GM11168 (cell line): ENCODE data around the gene CYP19A1.

Experiments
- in situ Hi-C: fragments of 300-500 bp; cut with MboI; formaldehyde crosslinking; loops from one replicate; pipeline ENCODE4 v1.12.0; 2022; ENCODE audit warnings: low sequenced_read_pairs; ENCODE audit not compliant: unreplicated experiment

The CYP19A1 gene

DNA sequence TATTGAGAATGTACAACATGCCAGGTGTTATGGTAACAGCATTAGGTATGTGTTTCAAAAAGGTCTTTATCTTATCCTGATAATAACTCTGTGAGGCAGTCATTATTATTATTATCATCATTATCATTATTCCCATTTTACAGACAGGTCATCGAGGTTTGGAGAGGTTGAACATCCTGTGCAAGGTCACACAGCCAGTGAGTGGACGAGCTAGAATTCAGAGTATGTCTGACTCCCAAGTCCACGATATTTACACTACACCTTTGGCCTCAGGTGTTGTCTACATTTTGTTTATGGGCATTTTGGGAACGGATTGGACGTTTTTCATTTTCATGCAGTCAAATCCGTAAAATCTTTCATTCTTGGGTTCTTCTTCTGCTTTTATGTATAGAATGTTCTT lies 27.0 kb upstream of the CYP19A1 start:
- in situ Hi-C loops, result no loop called here

DNA sequence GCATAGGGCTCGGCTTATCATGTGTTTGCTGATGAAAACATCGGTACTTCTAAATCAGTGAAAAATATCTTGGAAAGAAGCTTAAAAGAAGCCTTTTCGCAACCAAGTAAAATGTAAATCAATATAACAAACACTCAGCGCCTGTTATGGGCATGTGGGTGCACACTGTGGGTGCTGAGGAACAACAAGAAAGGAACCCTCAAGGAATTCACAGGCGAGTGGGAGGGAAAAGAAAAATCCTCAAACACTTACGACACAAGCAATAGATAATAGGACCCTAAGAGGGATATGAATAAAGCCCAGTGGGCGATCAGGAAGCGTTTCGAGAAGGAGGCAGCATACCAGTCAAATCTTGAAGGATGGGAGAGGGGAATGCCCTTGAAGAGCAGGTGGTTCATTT lies 25.0 kb upstream of the CYP19A1 start:
- in situ Hi-C loops, result no loop called here

DNA sequence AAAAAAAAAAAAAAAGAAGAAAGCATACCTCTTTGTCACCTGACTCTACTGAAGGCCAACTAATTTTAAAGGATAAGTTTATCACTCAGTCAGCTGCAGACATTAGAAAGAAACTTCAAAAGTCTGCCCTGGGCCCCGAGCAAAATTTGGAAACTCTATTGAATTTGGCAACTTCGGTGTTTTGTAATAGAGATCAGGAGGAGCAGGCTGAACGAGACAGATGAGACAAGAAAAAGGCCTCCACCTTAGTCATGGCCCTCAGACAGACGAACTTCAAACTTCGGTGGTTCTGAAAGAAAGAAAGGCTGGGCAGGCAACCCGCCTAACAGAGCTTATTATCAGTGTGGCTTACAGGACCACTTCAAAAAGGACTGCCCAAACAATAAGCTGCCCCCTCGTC lies 21.6 kb upstream of the CYP19A1 start:
- in situ Hi-C loops, result no loop called here

DNA sequence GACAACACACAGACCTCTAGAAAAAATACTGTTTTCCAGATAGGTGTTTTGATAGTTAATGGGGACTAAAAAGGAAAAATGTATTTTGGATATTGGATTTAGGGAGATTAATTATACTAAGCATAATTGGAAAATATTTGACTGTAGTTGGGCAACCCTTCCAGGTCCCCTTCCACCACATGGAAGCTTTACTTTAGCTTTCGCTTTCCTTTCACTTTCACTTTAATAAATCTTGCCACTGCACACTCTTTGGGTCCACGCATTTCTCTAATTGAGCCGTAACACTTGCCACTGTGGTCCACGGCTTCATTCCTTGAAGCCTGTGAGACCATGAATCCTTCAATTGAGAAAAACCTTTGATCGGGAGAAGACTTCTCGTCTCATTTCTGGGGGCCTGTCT lies 18.6 kb upstream of the CYP19A1 start:
- in situ Hi-C loops, result no loop called here

DNA sequence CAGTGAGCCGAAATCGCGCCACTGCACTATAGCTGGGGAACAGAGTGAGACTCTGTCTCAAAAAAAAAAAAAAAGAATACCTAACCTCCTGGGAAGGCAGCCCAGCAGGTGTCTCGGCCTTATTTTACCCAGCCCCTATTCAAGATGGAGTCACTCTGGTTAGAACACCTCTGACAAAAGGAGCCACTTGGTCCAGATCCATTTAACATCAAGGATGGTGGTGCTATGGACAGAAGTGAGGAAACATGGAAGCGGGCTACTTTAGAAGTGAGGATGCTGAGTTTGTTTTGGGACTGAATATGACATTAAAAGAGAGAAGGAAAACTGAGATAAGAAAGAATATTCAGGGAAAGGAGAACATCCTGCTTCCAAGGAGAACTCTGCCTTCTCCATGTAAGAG lies 17.8 kb upstream of the CYP19A1 start:
- in situ Hi-C loops, result no loop called here

DNA sequence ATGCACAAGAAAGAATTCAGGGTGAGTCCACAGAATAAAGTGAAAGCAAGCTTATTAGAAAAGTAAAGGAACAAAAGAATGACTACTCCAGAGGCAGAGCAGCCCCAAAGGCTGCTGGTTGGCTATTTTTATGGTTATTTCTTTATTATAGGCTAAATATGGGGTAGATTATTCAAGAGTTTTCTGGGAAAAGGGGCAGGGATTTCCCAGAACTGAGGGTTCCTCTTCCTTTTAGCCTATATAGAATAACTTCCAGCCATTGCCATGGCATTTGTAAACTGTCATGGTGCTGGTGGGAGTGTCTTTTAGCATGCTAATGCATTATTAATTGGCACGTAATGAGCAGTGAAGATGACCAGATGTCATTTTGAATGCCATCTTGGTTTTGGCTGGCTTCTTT lies 16.7 kb upstream of the CYP19A1 start:
- in situ Hi-C loops, result no loop called here

DNA sequence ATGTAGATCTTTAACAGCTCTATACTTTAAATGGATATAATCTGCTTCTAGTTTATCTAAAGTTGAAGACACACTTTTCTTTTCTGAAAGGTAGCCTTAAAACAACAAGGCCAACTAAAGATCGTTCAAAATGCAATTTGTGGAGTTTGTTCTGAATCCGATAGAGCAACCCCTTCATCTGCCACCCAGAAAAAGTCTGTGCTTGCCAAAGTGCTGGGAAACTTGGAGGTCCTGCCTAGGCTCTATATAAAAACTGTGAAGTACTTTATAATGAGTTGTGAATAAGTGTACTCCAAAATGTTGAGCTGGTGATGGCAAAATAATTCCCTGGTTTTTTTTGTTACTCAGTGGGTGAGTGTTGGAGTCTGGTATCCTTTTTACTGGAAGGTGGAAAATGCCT lies 15.6 kb upstream of the CYP19A1 start:
- in situ Hi-C loops, result no loop called here

DNA sequence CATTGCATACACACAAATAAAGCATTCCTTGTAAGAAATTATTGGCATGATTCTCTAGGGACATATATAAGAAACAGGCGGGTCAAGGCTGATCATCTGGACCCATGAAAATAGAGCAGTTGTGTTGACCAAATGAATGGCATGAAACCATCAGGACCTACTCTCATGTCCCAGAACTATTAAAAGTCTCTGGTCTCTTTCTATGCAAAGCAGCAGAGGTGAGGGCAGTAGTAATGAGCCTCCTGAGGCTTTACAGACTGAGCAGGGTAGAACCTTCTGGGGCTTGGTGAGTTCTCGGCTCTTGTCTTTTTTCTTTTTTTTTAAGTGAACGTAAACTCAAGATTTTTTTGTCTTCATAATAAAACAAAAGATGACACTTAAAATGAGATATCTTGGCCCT lies 12.3 kb upstream of the CYP19A1 start:
- in situ Hi-C loops, result no loop called here

DNA sequence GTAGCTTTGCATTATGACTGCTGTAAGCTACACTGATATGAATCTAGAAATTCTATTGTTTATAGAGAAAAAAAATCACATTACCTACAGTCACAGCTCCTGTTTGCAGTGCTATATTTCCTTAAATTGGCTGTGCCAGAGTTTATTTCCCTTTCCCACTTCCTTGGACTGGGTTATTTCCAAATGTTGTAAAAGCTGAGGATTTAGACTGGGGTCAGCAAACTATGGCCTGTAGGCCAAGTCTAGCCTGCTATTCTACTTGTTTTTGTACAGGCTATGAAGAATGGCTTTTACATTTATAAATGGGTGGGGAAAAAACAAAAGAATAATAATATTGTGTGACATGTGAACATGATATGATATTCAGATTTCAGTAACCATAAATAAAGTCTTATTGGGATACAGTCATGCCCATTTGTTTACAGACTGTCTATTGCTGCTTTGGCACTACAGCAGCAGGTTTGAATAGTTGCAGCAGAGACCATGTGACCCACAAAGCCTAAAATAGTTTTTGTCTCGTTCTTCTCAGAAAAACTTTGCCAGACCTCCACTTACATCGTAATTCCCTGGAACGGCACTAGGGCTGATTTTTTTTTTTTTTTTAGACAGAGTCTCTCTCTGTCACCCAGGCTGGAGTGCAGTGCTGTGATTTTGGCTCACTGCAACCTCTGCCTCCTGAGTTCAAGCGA lies 10.9 kb upstream of the CYP19A1 start:
- in situ Hi-C loops, result no loop called here

DNA sequence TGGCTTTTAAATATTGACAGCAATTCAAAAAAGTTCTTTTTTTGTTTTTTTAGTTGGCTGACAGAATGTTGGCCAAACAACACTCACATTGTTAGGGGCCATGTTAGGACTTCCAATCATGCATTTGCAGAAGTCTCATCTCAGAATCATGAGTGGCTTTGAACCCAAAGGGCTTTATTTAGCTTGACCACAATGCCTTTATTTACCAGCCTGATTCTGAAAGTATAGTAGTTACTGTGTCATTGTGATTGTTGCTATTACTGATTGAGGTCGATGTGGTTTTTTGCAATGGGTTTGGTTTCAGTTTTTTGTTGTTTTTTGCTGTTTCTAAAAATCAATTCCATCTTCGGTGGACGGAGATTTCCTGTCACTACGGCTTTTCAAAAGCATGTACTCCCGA lies 10.3 kb upstream of the CYP19A1 start:
- in situ Hi-C loops, result no loop called here

DNA sequence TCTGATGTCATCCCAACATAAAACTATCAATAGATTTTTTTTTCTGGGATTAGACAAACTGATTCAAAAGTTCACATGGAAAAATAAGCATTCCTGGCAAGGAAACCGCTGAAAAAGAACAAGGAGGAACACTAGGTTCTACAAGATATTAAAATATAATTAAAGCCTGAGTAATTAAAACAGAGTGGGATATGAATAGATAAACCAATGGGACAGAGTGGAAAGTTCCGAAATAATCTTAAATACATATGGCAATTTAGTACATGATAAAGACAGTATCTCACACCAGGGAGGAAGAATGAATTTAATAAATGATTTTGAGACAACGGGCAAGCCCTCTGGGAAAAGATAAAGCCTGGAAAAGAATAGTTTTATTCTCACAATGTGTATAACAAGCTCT lies 7.7 kb upstream of the CYP19A1 start:
- in situ Hi-C loops, result no loop called here

DNA sequence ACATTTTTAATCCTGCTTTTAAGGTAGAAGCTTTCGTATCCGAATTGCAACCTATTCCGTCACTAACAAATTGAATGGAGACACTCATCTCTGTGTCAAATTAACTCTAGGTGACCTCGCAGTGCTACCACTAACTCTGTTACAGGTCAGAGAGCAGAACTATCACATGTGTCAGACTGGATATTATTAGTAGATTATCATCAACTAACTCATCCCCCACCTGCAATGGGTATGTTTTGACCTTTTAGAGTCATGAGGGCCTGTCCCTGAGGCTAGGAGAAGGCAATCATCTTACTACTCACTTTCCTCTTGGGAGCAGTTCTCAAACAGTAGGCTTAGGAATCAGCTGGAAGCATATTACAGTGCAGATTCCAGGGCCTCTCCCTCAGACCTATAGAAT lies 5.1 kb upstream of the CYP19A1 start:
- in situ Hi-C loops, result no loop called here

DNA sequence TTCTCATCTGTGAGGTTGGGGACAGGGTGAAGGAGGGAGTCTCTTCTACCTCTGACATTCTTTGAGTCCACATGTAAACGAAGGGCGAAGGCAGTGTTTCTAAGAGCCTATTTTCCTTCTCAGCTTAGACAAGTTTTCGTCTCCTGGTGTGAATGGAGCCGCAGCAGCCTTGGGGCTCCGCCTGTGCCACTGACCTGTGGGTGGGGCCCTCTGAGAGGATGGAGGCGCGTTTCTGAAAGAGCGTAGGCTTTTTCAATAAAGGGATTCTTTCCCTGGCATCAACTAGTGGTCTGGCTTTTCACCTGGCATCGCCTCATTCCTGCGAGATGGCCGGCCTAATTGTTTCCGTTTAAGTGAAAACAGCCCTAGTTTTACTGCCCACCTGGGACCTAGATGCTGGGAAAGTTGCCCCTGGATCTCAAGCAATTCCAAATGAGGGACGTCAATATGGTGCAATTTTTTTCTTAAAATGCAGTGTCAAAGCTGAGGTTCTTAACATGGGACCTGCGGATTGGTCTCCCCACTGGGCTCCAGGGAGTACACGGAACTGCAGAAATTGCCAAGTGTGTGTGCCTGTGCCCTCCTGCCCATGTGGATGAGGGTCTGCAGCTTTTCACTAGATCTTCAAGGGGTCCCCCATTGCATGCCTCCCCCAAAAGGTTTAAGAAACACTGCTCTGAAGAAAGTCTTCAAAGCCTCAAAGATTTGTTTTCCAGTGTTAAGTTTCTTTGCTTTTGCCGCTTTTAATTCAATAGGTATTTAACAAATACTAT lies 4.0 kb upstream of the CYP19A1 start:
- in situ Hi-C loops, result no loop called here

DNA sequence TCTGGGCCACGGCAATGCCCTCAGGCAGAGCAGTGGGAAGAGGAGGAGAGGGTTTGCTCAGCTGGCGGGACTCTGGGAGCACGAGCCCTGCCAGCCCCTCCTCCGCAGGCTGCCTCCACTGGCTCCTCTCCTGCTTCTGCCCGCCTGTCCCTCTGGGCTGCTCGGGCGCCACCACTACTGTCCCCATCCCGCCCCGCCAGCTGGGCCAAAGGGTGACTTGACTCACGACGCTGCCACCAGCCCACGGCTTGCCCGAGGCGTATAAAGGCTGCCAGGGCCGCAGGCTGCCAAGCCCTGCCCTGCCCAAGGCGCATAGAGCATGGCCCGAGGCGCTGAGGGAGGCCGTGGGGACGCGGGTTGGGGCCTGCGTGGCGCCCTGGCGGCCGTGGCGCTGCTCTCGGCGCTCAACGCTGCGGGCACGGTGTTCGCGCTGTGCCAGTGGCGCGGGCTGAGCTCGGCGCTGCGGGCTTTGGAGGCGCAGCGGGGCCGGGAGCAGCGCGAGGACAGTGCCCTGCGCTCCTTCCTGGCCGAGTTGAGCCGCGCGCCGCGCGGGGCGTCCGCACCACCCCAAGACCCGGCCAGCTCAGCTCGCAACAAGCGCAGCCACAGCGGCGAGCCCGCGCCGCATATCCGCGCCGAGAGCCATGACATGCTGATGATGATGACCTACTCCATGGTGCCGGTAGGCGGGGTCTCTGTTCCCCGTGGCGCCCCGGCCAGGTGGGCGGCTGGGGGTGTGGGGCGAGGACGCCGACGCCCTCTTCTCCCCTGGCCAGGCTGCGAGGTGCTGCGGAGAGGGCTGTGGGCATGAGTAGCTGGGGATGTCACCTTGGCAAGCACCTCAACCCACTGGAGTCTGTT lies 3.2 kb upstream of the CYP19A1 start, which contains the start of gene GLDN:
GLDN (plus strand) TSS at position 290 of the 861 bp plus-strand sequence; CDS start at position 320, 30 bp downstream.
- in situ Hi-C loops, result no loop called here

DNA sequence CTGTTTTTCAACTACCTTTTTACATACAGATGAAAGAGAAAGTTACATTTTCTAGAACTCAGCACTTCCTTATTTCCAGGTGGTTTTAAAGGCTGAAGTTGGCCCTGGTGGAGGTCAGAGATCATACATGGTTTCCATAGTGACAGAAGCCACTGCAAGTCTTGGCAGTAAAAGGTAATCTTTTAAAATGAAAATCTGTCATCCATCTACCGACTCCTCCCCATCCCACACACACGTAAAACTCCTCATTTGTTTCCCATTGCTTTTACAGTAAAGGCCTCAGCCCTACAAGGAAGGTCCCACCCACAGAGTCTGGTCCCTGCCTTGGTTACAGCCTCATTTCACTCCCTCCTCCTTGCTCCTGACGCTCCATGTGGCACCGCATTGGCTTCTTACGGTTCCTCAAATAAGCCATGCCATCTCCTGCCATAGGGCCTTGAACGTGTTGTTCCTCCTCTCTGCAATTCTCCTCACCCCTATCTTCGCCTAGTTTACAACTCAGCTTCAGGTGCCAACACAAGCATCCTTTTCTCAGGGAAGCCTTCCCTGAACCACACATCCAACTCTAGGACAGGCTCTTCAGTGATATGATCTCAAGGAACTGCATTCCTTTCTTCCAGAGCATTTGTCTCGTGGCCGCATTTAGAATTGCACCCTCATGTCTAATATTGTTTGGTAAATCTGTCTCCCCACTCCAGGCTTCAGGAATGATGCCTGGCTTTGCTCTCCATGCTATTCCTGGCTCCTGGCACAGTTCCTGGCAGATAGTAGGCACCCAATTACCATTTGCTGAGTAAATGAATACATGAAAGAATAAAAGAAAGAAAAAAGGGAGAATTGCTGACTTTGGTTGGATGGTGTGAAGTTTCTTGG lies 2.6 kb downstream of the CYP19A1 start:
- in situ Hi-C loops, result no loop called here

DNA sequence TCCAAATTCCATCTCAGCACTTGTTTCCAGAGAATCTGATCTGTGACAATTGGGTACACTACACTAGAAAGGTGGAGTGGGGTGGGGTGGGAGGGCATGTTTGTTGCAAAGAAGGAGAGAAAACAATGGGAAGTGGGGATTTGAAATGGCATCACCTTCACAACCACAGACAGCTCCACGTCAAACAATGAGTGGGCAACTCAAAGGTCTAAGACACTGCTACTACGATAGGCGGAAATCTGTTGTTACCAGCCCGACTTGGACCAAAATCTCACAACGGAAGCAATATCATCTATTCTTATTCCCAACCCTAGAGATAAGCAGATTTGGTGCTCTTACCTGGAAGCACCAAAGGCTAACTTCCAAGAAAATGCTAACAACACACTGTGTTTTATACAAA lies 3.3 kb downstream of the CYP19A1 start:
- in situ Hi-C loops, result no loop called here

DNA sequence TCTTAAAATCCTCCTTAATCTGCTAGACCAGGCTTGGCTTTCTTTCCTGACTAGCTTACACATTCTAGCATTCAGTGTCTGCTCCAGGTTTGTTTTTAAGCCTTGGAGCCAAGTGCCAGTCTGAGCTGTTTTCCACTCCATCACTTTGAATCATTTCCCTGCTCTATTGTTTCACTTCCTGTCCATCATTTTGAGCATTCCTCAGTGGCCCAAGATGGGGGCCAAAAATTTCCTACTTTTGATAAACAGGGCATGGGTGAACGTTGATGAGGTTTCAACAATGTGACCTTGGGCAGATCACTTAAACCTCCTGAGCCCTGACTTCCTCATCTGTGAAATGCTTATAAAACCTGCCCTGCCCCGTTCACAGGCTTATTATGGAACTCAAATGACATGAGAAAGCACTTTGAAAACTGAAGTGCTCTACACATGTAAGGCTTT lies 4.4 kb downstream of the CYP19A1 start:
- in situ Hi-C loops, result no loop called here

DNA sequence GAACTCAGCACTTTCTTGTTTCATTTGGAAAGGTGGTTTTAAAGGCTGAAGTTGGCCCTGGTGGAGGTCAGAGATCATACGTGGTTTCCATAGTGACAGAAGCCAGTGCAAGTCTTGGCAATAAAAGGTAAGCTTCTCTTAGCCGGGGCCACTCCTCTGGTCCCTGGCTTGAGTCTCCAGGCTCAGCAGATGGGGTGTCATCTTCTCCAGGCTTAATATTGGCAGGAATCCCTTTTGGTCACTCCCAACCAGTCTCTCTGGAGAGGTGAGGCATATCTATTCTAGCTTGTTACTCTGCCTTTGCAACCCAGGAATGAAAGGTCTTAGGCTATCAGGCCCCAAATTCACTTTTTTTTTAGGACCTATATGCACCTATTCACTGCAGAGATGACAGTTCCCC lies 4.8 kb downstream of the CYP19A1 start:
- in situ Hi-C loops, result no loop called here

DNA sequence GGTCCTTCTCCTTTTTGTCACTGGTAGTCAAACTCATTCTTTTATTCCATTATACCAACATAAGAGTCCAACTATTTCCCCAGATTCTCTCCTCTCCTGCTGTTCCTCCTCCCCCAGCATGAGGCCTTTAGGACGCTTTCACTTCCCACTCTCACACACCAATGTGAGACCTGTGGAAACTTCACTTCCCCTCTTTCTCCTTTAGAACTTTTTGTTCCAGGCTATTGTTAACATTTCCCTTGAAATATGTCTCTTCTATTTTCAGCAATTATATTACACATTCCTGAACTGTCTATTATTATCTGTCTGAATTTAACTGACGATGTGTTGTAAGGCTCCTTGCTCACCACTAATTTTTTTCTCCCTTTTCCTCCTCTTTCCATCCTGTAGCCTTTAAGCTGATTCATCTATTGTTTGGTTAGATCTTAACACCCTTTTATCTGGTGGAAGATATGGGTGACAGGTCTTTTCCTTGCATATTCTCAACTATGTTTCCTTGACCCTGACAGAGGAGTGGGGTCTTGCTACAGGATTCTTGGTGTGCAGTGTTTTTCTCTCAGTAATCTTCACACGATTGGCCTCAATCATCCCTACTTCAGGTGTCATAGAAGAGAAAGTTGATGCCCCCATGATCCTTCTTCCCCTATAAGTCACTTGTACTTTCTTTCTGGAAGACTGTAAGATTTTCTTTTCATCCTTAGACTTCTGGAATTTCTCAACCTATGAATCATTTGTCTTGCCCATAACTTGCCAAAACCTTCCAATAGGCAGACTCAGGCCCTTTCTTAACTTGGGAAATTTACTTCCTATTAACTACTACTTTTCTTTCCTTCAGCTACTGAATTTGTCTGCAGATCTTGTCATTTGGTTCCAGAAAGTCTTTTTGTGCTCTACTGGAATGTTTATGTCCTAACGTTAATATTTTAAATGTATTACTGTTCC lies 5.9 kb downstream of the CYP19A1 start:
- in situ Hi-C loops, result no loop called here
